ENCODE results near the gene GPR156.

DNA sequence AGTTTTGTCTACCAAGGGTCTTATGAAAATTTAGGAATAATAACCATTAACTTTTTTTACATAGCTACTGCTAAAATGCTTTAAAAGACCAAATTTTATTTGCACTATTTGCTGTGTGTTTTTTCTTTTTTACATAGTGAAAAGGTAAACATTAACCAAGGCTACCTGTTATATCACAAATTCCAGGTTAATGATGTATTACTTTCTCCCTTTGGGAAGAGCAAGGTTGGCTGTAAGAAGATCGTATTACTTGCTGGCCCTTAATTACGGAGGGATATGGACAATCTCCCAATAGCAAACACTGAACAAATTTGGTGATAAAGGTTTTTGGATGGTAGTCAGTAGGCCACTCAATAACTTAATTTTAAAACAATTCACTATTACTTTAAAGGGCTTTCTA, 41.8 kb upstream of the GPR156 start:
- TF ChIP-seq, protein P1, sequence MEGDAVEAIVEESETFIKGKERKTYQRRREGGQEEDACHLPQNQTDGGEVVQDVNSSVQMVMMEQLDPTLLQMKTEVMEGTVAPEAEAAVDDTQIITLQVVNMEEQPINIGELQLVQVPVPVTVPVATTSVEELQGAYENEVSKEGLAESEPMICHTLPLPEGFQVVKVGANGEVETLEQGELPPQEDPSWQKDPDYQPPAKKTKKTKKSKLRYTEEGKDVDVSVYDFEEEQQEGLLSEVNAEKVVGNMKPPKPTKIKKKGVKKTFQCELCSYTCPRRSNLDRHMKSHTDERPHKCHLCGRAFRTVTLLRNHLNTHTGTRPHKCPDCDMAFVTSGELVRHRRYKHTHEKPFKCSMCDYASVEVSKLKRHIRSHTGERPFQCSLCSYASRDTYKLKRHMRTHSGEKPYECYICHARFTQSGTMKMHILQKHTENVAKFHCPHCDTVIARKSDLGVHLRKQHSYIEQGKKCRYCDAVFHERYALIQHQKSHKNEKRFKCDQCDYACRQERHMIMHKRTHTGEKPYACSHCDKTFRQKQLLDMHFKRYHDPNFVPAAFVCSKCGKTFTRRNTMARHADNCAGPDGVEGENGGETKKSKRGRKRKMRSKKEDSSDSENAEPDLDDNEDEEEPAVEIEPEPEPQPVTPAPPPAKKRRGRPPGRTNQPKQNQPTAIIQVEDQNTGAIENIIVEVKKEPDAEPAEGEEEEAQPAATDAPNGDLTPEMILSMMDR (optimal IDR thresholded peaks at IDR 0.05 in 1 of 3, IDR thresholded peaks at IDR 0.05 in 1 of 3, conservative IDR thresholded peaks at IDR 0.05 in 1 of 3; ENCODE audit: extremely low read depth in 1 of 3, insufficient read depth in 2 of 3, low read length in 3 of 3): no peak
- no peak for TF ChIP-seq EZH2 (IDR thresholded peaks at IDR 0.05; ENCODE audit: low read length)

Measured in keratinocyte (primary cell).